ENCODE results near the gene SMAD1. TPM values are rescaled to one million over a fixed set of nuclear protein-coding genes. Genes with fewer than 3 reads are reported as not detected.

The SMAD1 gene
- total and polyA plus RNA-seq, 2 of the 4 experiments (the other 2 are of a cell fraction): 11.6 to 17.6 TPM

DNA sequence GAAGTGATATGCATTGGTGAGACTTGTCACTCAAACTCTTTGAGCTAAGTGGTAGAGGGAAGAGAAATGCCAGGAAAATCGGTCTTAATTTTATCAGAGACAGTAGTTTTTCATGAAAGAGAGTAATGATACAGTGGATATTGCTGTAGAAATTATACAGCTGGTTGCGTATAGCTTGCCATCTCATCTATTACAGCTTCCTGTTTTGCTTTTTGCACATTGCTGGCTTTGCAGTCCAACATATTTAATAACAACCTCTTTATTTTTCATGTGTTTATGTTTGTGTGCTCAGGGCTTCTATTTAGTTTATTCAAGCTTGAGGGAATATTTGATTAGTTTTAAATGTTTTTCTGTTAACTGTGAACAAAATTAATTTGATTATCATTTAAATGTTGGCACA, 11.5 kb downstream of the SMAD1 start:
- no peak overlapping the region for H4K5ac ChIP-seq (ENCODE audit: low read depth, low read length)
- no peak overlapping the region for H3K9ac ChIP-seq (ENCODE audit: low read depth, low read length)
- no peak overlapping the region for H3K14ac ChIP-seq (replicated peaks; ENCODE audit: low read depth, low read length)
- no peak overlapping the region for H2BK5ac ChIP-seq (ENCODE audit: low read depth, low read length, poor library complexity, severe bottlenecking)
- in situ Hi-C loops (cut with MboI; ENCODE audit: low sequenced_read_pairs) (no loop called here), intact Hi-C loops (cut with micrococcal nuclease) (no loop called here), dilution Hi-C loops (cut with HindIII; ENCODE audit: low sequenced_read_pairs, unreplicated experiment) (no loop called here)
- no peak overlapping the region for H2BK20ac ChIP-seq (ENCODE audit: low read depth, low read length)
- H3K56ac ChIP-seq (ENCODE audit: extremely low read depth, insufficient read depth, low read length): no peak overlapping the region
- no peak overlapping the region for H3K4me3 ChIP-seq (ENCODE audit: insufficient read depth, low read depth, low read length)
- 20% methylated on average over 1 of the region's 2 CpGs; no CpG with 5 or more reads in 1 of the 2 experiments for WGBS, 2 experiments (ENCODE audit: extremely low coverage in 2 of 2, insufficient read length in 1 of 2)
- H3K4me1 ChIP-seq (ENCODE audit: control insufficient read depth, insufficient read depth, low read length): peaks cover 2% of the 10 kb centered on the region; the same call in 1 of the 2 replicates
- TF ChIP-seq MAZ (IDR thresholded peaks at IDR 0.05; ENCODE audit: borderline replicate concordance, low read depth, low read length) (no peak), BHLHE40 (IDR thresholded peaks at IDR 0.05; ENCODE audit: low read depth, low read length) (no peak), RCOR1 (IDR thresholded peaks at IDR 0.05; ENCODE audit: insufficient replicate concordance, low read length) (no peak), FOS (IDR thresholded peaks at IDR 0.05; ENCODE audit: low read depth, low read length) (no peak), MXI1 (IDR thresholded peaks at IDR 0.05; ENCODE audit: borderline replicate concordance, low read depth, low read length) (no peak), POLR2A (IDR thresholded peaks at IDR 0.05; ENCODE audit: low read depth, low read length) (no peak), CHD1 (IDR thresholded peaks at IDR 0.05; ENCODE audit: low read depth, low read length) (no peak), SMC3 (IDR thresholded peaks at IDR 0.05; ENCODE audit: low read depth, low read length) (no peak), RFX5 (IDR thresholded peaks at IDR 0.05; ENCODE audit: low read depth, low read length) (no peak), CEBPB (IDR thresholded peaks at IDR 0.05; ENCODE audit: low read depth, low read length) (no peak), MAFK (IDR thresholded peaks at IDR 0.05; ENCODE audit: low read depth, low read length) (no peak), NFE2L2 (IDR thresholded peaks at IDR 0.05; ENCODE audit: low read depth, low read length) (no peak), RAD21 (IDR thresholded peaks at IDR 0.05; ENCODE audit: low read length) (no peak)
- TF ChIP-seq, protein P1, sequence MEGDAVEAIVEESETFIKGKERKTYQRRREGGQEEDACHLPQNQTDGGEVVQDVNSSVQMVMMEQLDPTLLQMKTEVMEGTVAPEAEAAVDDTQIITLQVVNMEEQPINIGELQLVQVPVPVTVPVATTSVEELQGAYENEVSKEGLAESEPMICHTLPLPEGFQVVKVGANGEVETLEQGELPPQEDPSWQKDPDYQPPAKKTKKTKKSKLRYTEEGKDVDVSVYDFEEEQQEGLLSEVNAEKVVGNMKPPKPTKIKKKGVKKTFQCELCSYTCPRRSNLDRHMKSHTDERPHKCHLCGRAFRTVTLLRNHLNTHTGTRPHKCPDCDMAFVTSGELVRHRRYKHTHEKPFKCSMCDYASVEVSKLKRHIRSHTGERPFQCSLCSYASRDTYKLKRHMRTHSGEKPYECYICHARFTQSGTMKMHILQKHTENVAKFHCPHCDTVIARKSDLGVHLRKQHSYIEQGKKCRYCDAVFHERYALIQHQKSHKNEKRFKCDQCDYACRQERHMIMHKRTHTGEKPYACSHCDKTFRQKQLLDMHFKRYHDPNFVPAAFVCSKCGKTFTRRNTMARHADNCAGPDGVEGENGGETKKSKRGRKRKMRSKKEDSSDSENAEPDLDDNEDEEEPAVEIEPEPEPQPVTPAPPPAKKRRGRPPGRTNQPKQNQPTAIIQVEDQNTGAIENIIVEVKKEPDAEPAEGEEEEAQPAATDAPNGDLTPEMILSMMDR (conservative IDR thresholded peaks at IDR 0.05; ENCODE audit: low read depth, low read length): no peak
- TF ChIP-seq, protein P2, sequence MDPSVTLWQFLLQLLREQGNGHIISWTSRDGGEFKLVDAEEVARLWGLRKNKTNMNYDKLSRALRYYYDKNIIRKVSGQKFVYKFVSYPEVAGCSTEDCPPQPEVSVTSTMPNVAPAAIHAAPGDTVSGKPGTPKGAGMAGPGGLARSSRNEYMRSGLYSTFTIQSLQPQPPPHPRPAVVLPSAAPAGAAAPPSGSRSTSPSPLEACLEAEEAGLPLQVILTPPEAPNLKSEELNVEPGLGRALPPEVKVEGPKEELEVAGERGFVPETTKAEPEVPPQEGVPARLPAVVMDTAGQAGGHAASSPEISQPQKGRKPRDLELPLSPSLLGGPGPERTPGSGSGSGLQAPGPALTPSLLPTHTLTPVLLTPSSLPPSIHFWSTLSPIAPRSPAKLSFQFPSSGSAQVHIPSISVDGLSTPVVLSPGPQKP (IDR thresholded peaks at IDR 0.05; ENCODE audit: borderline replicate concordance, low read depth, low read length): no peak
- TF ChIP-seq, protein P3, sequence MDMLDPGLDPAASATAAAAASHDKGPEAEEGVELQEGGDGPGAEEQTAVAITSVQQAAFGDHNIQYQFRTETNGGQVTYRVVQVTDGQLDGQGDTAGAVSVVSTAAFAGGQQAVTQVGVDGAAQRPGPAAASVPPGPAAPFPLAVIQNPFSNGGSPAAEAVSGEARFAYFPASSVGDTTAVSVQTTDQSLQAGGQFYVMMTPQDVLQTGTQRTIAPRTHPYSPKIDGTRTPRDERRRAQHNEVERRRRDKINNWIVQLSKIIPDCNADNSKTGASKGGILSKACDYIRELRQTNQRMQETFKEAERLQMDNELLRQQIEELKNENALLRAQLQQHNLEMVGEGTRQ (IDR thresholded peaks at IDR 0.05; ENCODE audit: low read depth, low read length): no peak
- no peak overlapping the region for H3K23ac ChIP-seq (ENCODE audit: low read depth, low read length)
- no peaks in the 10 kb centered on the region for H3K9me3 ChIP-seq (ENCODE audit: control insufficient read depth, insufficient read depth, low read length)
- ATAC-seq (ENCODE audit: low read depth) (no peak), DNase-seq (no peak)
- H4K20me1 ChIP-seq (ENCODE audit: insufficient read depth, low read length): peaks cover 14% of the 10 kb centered on the region; the same call in 1 of the 2 replicates
- no peak overlapping the region for H2AFZ ChIP-seq (replicated peaks; ENCODE audit: low read length, poor library complexity)
- no peaks in the 10 kb centered on the region for H3K27me3 ChIP-seq (ENCODE audit: control insufficient read depth, insufficient read depth, low read length)
- H2BK15ac ChIP-seq (ENCODE audit: low read depth, low read length): no peak overlapping the region
- ChIA-PET CTCF (interaction anchor here (0.5 to 1.1 kb wide), 2 partner anchors 13 to 722 kb away, joined by 3 read pairs; no protein-coding TSS in a partner anchor), POLR2A (ENCODE audit: unreplicated experiment) (interaction anchor here (0.5 kb wide), 1 partner anchor 11 kb away, joined by 4 read pairs; no protein-coding TSS in a partner anchor)
- no peak overlapping the region for H2AK9ac ChIP-seq (replicated peaks; ENCODE audit: low read depth, low read length, poor library complexity)
- no peak overlapping the region for H2AK5ac ChIP-seq (ENCODE audit: low read depth, low read length)
- H3K36me3 ChIP-seq (ENCODE audit: control insufficient read depth, insufficient read depth, low read length): peaks cover 3% of the 10 kb centered on the region; the same call in 1 of the 2 replicates
- H3K9me1 ChIP-seq (ENCODE audit: insufficient read depth, low read length): peaks cover 3% of the 10 kb centered on the region; the same call in 1 of the 2 replicates
- H2BK120ac ChIP-seq (ENCODE audit: low read depth, low read length): no peak overlapping the region
- H3K18ac ChIP-seq (ENCODE audit: low read depth, low read length): no peak overlapping the region
- no TSS peak for BruUV-seq (replicated peaks)
- no peak overlapping the region for H3K4ac ChIP-seq (ENCODE audit: low read depth, low read length)
- no peak overlapping the region for H4K91ac ChIP-seq (ENCODE audit: insufficient read depth, low read depth, low read length)
- H3K4me2 ChIP-seq (ENCODE audit: low read depth, low read length): no peak overlapping the region
- peaks cover 23 to 28% of the 10 kb centered on the region in 2 experiments for H3K79me1 ChIP-seq (ENCODE audit: low read depth in 1 of 2, low read length in 2 of 2)
- no peak overlapping the region for H4K8ac ChIP-seq (ENCODE audit: low read depth in 2 of 2, low read length in 2 of 2)
- H3K27ac ChIP-seq (ENCODE audit: insufficient read depth, low read length): no peak overlapping the region
